ENCODE measurements around the gene ASB10.

DNA sequence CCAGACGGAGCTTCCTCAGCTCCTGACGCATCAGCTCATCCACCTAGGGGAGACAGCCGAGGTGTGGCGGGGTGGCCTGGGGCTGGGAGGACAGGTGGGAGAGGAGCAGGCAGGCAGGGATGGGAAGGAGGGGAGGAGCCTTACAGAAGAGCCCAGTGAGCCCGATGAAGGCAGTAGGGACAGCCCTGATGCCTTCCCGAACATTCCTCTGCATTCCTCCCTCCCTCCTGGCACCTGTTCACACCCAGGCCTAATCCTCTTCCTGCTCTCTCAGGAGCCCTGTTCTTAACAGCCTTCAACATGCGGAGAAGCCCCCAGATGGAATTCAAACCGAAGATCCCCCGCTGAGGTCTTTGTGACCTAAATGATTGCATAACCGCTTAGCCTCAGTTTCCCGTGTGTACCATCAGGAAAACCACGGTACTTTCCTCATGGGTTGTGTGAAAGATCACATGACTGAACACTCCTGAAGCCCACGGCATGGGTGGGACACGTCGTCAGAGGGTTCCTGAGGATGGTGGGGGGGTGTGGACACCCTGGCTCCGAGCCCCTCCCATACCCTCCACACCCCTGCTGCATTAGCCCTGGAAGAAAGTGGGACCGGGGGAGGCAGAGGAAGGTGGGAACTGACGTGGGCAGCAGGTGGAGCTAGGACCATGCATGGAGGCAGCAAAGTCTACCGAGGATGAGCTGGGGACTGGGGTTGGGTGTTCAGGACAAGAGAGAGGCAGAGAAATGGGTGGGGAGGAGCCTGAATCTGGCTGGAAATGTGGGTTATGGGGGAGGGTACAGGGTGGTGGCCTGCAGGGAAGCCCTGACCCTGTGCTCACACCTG is 8.8 kb upstream of the ASB10 start:
- TF ChIP-seq, protein P1, sequence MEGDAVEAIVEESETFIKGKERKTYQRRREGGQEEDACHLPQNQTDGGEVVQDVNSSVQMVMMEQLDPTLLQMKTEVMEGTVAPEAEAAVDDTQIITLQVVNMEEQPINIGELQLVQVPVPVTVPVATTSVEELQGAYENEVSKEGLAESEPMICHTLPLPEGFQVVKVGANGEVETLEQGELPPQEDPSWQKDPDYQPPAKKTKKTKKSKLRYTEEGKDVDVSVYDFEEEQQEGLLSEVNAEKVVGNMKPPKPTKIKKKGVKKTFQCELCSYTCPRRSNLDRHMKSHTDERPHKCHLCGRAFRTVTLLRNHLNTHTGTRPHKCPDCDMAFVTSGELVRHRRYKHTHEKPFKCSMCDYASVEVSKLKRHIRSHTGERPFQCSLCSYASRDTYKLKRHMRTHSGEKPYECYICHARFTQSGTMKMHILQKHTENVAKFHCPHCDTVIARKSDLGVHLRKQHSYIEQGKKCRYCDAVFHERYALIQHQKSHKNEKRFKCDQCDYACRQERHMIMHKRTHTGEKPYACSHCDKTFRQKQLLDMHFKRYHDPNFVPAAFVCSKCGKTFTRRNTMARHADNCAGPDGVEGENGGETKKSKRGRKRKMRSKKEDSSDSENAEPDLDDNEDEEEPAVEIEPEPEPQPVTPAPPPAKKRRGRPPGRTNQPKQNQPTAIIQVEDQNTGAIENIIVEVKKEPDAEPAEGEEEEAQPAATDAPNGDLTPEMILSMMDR (IDR thresholded peaks at IDR 0.05; ENCODE audit: insufficient read depth, low read length, poor library complexity, severe bottlenecking): no peak
- TF ChIP-seq EZH2phosphoT487 (conservative IDR thresholded peaks at IDR 0.05; ENCODE audit: low read length): no peak

All from SU-DHL-6 (cell line).